Measurements from ENCODE around the gene PSMA6. TPM values are rescaled to one million over a fixed set of nuclear protein-coding genes. Genes with fewer than 3 reads are reported as not detected.

The PSMA6 gene
- total and polyA plus RNA-seq, 2 of the 13 experiments (the other 11 are each of a cell fraction or from before 2014, with no cell fraction given), result 525 to 1,109 TPM

- 0 out of 2 replicates have a peak, but pooled peaks have one; percentile 81 for TF ChIP-seq SMAD9 (CRISPR knock-in tag; IDR thresholded peaks at IDR 0.05)
- peak; percentile 97 for TF ChIP-seq SALL1 (CRISPR knock-in tag; IDR thresholded peaks at IDR 0.05)
- peak; percentile 76 for TF ChIP-seq MEF2D (CRISPR knock-in tag; IDR thresholded peaks at IDR 0.05)
- TF ChIP-seq TCF7 (IDR thresholded peaks at IDR 0.05; ENCODE audit: low read depth), result peak; percentile 57
- no peak for TF ChIP-seq ZNF17 (CRISPR knock-in tag; IDR thresholded peaks at IDR 0.05)
- TF ChIP-seq ZNF597 (CRISPR knock-in tag; IDR thresholded peaks at IDR 0.05), result no peak
- no peak for TF ChIP-seq ZNF577 (CRISPR knock-in tag; IDR thresholded peaks at IDR 0.05; ENCODE audit: borderline replicate concordance, low read depth)
- TF ChIP-seq KLF15 (CRISPR knock-in tag; IDR thresholded peaks at IDR 0.05; ENCODE audit: borderline replicate concordance), result peak; percentile 47; the same call in 1 of the 2 replicates
- TF ChIP-seq ZMYM4 (CRISPR knock-in tag; IDR thresholded peaks at IDR 0.05), result peak; percentile 28; the same call in 1 of the 2 replicates
- no peak for TF ChIP-seq DMTF1 (CRISPR knock-in tag; IDR thresholded peaks at IDR 0.05)
- TF ChIP-seq MTA1 (CRISPR knock-in tag; IDR thresholded peaks at IDR 0.05; ENCODE audit: borderline replicate concordance), result no peak
- TF ChIP-seq TBX3 (IDR thresholded peaks at IDR 0.05; ENCODE audit: borderline replicate concordance), result peak; percentile 52; the same call in 1 of the 2 replicates
- TF ChIP-seq SNAI1 (CRISPR knock-in tag; IDR thresholded peaks at IDR 0.05; ENCODE audit: borderline replicate concordance), result peak; percentile 64; the same call in 1 of the 2 replicates
- TF ChIP-seq ARHGAP35 (CRISPR knock-in tag; IDR thresholded peaks at IDR 0.05; ENCODE audit: borderline replicate concordance), result no peak
- 0 out of 2 replicates have a peak, but pooled peaks have one; percentile 15 for TF ChIP-seq ZNF788 (CRISPR knock-in tag; IDR thresholded peaks at IDR 0.05; ENCODE audit: borderline replicate concordance)
- peak; percentile 85; the same call in 1 of the 2 replicates for TF ChIP-seq ZNF136 (CRISPR knock-in tag; IDR thresholded peaks at IDR 0.05; ENCODE audit: low read depth)
- TF ChIP-seq NCOA1 (CRISPR knock-in tag; IDR thresholded peaks at IDR 0.05), result no peak
- peak; percentile 88; the same call in 1 of the 2 replicates for TF ChIP-seq FOXK1 (CRISPR knock-in tag; IDR thresholded peaks at IDR 0.05; ENCODE audit: borderline replicate concordance, low read depth)
- TF ChIP-seq ZNF33A (CRISPR knock-in tag; IDR thresholded peaks at IDR 0.05; ENCODE audit: borderline replicate concordance), result 0 out of 2 replicates have a peak, but pooled peaks have one; percentile 52
- peak; percentile 71 for TF ChIP-seq MYC (CRISPR knock-in tag; IDR thresholded peaks at IDR 0.05; ENCODE audit: borderline replicate concordance)
- no peak for TF ChIP-seq ZNF256 (CRISPR knock-in tag; conservative IDR thresholded peaks at IDR 0.05)
- TF ChIP-seq MLX (CRISPR knock-in tag; IDR thresholded peaks at IDR 0.05), result peak; percentile 24; the same call in 1 of the 2 replicates
- peak; percentile 95 for TF ChIP-seq IKZF5 (CRISPR knock-in tag; IDR thresholded peaks at IDR 0.05)
- peak; percentile 9; the same call in 1 of the 2 replicates for TF ChIP-seq ZNF331 (CRISPR knock-in tag; IDR thresholded peaks at IDR 0.05)
Measured at GRCh38 chr14:35355981-35356841, 64.0 kb downstream of the PSMA6 start (continued).
